ENCODE measurements around the gene ZNF502.

DNA sequence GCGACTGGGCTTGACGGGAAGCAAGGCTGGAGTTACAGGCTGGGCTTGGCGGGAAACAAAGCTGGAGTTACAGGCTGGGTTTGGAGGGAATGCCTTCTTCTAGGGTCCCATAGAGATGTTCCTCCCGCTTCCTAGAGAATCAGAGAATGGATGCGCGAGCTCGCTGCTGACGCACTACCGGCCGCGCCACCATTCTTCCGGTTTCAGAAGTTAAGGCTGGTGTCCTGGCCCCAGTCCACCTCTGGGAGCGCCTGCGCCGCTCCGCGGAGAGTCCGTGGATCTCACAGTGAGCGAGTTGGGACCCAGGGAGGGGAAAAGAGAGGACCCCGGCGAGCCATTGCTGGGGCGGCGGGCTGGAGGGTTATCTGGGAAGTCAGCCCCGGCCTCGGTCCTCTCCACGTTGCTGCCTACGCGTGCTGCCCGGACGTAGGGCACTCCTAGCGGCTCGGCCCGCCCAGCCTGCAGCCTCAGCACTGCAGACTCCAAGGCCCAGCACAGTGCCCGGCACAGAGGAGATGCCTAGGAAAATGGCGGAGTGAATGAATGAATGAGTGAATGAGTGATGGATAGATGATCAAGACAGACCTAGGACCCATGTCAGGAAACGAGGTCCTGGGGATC lies at the start of gene ZNF502:
- TF ChIP-seq, protein P1, sequence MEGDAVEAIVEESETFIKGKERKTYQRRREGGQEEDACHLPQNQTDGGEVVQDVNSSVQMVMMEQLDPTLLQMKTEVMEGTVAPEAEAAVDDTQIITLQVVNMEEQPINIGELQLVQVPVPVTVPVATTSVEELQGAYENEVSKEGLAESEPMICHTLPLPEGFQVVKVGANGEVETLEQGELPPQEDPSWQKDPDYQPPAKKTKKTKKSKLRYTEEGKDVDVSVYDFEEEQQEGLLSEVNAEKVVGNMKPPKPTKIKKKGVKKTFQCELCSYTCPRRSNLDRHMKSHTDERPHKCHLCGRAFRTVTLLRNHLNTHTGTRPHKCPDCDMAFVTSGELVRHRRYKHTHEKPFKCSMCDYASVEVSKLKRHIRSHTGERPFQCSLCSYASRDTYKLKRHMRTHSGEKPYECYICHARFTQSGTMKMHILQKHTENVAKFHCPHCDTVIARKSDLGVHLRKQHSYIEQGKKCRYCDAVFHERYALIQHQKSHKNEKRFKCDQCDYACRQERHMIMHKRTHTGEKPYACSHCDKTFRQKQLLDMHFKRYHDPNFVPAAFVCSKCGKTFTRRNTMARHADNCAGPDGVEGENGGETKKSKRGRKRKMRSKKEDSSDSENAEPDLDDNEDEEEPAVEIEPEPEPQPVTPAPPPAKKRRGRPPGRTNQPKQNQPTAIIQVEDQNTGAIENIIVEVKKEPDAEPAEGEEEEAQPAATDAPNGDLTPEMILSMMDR (IDR thresholded peaks at IDR 0.05; ENCODE audit: borderline replicate concordance, extremely low read depth, low read length, poor library complexity, severe bottlenecking), result no peak
- no peak for TF ChIP-seq EZH2 (IDR thresholded peaks at IDR 0.05; ENCODE audit: borderline replicate concordance, low read depth, low read length, severe bottlenecking)

Measured in DND-41 (cell line).